NCI-H1930 (cell line): Measurements from ENCODE around the gene SH2D1A.
"Not testable (repeated sequence)": the region's sequence is repeated elsewhere in the genome, so short reads cannot be mapped to it uniquely, and the experiment has no call there.

Source experiments
- DNase-seq, 2 experiments: peaks; one replicate each; lab custom pipeline; 2025; lab: John Stamatoyannopoulos, UW

SH2D1A gene

DNA sequence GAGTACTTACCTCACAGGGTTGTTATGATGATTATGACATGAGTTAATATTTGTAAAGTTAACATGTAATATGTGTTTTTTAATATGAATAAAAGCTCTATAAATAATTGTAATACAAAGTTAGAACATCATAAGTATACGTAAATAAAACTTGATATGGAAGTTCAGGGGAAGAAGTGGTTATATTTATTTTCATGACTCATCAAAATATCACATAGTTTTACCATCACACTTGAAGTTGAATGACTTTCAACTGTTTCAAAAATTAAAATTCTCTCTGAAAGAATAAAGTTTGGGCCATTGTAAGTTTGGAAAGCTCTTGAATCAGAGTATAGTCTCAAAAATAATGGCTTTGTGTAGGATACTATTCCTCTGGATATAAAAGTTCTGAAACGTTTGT is 8.3 kb downstream of the SH2D1A start:
- DNase-seq: no peak

DNA sequence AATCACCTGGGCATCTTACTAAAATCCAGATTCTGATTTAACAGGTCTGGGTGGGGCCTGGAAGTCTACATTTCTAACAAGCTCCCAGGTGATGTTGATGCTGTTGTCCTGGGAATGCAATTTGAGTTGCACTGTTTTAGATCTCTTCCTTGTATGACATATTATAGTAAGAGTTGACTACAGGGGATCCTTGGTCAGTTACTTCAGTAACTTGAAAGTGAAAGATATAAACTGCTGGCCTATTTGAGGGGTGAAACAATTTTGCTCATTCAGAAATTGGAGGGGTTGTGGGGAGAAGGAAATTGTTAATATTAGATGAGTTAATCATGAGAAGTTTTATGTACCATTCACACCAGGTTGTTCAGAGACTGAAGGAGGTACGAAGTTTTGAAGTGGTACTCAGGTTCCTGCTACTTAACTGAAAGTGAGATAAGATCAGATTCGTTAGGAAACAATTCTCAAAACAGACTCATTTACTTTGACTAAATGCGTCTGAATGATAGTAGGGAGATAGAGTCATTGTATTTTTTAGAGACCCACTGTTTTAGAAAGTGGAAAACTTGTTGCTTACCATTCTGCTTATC is 12.5 kb downstream of the SH2D1A start:
- no peak for DNase-seq

DNA sequence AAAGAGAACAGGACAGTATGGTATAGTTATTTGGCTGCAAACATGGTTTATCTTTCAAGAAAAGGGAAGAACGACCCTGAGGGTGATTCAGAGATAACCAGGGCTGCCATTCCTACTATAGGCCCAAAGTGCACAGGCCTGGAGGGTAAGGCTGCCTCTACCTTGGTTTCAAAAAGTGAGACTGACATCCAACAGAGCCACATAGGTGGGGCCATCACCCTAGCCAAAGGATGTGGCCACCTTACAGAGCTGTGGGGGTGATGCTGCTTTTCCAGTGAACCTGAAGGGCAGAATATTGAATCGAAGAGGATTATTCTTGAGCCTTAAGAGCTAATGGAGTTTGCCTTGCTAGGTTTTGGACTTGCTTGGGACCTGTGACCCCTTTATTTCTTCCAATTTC is 15.7 kb downstream of the SH2D1A start:
- DNase-seq: no peak

DNA sequence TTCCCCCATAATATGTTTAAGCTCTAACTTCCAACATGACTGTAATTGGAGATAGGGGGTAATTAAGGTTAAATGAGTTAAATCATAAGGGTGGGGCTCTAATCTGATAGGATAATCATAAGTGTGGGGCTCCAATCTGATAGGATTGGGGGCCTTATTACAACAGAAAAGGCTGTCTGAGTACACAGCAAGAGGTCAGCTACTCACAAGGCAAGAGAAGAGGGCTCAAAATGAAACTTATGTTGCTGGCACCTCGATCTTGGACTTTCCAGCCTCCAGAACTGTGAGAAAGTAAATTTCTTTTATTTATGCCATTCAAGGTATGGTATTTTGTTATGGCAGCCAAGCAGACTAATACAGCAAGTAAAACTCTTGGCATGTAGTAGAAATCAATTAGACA is 16.4 kb downstream of the SH2D1A start:
- no peak for DNase-seq

DNA sequence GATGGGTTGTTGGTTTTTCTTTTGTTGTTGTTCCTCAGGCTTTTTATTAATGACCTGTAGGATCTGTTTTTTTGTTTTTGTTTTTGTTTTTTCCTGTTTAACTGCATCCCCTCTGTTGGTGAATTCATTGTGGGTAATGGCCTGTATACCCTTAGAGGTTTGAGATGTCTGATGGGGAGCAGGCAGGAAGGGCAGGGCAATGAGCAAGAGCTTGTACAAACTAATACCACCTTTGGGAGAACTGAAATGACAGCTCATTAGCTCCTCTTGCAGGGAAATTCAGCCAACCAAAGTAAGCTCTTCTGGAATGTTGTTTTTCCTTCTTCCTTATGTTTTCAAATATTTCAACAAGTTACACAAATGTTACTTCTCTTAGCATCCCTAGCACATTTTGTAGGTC is 23.4 kb downstream of the SH2D1A start:
- no peak for DNase-seq

DNA sequence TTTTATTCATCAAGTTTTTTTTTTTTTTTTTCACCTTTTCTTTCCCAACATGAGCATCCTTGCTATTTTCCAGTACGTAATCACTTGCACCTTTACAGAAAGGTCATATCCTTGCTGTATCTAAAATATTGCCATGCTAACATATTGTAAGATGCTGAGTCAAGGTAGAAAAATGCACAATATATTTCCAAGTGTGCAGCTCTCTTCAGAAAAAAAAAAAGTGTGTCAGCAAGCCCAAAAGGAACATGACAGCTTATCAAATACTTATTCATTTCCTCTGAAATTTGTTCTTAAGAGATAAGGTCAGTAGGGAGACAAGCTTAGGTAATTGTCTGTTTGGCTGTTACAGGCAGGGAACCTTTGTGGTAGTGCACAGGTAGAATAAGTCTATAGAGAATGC is 27.0 kb downstream of the SH2D1A start:
- no peak for DNase-seq

DNA sequence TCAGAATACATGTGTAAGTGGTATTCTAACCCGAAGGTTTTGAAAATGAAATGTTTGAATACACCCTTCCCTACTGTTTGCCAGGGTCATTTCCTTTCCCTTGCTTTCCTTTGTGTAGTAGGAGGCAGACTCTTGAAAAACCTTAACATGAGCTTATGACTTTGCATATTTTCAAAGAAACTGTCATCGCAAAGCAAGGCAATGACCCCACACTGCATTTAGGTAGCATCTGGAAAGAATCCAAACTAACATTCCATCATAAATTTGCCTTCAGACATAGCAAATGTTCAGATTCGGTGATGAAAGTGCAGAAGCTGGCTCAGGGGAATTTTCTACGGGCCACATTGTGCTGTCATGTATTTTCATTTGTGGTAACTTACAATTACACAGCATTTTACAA is 32.3 kb downstream of the SH2D1A start:
- no peak for DNase-seq

DNA sequence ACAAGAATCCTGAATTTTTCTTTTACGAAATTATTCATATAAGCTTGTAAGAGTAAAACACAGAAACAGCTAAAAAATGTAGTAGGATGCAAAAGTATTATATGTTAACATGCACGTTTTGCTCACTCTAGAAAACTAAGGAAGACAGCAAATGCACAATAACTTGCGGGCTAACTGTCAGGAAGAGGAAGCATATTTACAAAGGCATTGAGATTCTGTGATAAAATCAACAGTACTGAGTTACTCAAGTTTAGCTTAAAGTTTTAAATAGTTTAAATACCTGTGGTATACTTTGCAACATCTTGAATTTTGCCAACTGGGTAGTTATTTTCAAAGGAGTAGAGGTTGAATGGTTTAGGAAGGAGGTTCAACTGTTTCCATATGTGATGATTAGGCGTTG is 37.0 kb downstream of the SH2D1A start:
- DNase-seq: no peak

DNA sequence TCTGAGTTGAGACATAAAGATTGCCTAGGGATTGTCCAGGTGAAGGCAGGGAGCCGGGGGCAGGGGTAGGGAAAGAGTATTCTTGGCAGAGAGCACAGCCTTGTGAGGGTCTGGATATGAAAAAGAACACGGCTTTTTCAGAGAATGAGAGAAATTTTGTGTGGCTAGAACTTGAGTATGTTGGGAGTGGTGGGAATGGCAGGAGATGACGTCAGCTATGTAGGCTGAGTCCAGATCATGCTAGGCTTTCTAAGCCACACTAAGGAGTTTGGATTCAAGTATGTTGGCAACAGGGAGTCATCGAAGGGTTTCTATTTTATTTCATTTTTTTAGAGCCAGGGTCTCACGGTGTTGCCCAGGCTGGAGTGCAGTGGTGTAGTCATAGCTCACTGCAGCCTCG is 40.0 kb downstream of the SH2D1A start:
- DNase-seq: no peak

DNA sequence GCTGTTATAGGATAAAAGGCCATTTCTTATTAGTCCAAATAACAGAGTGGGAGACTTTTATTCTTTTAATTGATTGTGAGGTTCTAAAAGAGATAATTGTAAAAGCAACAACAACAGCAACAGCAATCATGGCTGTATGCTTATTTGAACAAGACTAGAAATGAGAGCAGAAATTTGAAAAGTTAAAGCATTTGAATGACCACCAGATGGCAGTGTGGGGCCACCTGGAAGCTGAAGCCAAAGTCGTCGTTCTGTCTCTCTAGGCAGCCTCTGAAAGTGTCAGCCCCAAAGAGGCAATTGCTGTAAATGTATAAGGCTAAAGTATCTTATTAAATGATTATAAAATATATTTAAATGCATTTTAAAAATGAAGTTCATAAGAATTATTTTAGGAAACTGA is 42.2 kb downstream of the SH2D1A start:
- DNase-seq: peak; percentile 9 to 45

DNA sequence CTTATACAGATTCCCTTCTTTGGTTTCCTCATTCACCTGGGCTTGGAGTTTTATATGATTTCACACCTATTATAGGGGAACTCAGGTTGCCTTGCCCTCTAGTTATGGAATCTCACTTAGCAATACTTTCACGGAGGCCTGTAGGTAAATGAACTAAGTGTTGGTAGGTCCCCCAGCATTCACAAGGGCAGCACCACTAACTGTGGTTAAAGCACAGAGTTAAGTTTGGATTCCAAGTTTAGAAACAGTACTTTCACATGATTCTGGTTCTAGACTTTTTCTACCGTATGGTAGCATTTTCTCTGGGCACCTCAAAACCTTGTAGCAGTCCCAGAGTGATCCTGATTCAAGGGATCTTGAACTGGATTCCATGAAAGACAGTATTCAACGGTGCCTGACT is 46.4 kb downstream of the SH2D1A start:
- DNase-seq: no peak

DNA sequence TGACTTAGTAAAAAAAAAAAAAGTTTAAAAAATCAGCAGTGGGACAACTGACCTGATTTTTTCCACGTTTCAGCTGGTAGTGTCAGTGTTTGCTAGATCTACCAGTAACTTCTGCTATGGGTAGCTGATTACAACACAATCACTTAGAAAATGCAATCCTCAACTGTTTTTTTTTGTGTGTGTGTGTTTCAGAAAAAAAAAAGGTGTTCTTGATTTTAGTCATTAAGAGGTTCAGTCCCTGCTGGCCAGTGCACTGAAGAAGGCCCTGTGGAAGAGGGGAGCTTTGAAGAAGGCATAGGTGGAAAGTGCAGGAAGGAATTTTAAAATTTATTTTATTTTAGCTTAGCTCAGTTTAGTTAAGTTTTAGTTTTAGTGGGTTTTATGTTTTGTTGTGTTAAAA is 46.9 kb downstream of the SH2D1A start:
- DNase-seq: no peak

DNA sequence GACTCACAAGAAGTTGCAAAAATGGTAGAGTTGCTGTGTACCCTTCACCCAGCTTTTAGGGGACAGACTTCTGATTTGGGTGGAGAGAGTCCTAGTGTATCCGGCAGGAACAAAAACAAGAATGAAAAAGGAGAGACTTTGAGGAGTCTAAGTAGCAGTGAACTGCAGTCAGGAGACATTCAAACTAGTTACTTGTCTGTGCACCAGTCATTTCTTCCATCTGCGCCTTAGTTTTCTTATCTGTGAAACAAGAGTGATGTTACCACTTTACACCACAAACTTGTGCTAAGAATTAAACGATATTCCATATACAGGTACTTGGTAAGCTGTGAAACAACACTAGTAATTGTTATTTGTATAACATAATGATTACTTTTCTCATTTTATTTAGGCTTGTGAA is 47.3 kb downstream of the SH2D1A start:
- DNase-seq: no peak

DNA sequence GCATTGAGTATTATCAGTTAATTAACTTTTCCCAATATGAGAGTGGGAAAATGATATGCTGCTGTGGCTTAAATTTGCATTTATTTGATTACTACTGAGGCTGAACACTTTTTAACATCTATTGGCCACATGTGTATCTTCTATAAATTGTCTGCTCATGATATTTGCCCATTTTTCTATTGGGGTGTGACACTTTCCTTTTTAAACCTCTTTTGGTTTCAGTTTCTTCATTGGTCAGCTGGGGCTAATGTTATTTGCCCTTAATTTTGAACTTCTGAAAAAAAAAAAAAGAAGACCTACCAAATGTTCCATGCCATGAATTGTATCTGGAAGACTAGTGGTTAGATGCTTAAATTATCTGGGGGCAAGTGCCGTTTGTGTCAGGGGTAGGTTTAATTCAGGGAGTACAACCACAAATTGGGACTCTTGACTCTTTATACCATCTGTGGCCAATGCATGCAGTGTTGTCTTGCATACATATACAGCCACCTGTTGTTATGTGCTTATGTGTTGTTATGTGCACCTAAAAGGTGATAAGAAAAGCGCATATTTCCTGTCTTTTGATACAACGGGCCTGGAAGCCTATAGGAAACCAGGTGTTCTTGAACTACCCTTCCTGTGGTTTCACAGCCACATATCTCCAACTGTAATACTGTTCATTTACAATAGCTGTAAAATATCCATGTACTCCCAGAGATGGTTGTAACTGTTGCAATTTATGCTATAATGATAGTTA is 49.0 kb downstream of the SH2D1A start:
- DNase-seq: no peak

DNA sequence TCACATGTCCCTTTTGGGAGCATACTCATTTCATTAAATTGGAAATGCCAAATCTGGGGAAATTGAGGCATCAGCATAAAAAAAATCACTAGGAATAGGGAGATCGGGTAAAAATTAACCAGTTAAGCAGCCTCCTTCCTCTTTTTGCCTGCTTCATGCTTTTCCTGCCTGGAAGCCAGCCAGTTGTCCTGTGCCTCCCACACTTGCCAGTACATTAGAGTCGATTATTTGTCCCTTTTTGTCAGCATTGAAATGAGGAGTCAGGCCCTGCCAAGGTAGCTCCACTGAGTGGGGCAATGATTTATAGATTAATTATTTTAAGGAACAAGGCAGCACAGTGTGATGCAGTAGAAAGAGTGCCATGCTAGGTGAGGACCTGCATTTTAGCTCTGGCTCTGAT is 55.3 kb downstream of the SH2D1A start:
- DNase-seq: no peak

DNA sequence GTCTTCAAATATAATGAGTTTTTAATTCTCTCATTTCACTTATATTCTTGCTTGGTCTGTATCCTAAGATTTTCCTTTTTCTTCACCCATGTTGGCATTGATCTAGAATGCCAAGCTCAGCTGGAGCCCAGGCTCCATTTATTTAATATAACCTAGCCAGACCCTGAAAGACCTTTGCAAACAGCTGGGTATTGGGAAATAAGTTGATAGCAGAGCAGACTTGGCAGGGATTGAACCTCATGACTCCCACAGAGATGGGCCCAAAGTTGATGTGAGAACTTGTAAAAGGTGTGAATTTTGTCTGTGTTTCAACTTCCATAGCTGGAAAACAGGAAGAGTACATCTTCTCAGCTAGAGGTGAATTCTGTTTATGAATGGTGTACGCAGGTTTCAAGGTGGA is 59.5 kb downstream of the SH2D1A start:
- no peak for DNase-seq

DNA sequence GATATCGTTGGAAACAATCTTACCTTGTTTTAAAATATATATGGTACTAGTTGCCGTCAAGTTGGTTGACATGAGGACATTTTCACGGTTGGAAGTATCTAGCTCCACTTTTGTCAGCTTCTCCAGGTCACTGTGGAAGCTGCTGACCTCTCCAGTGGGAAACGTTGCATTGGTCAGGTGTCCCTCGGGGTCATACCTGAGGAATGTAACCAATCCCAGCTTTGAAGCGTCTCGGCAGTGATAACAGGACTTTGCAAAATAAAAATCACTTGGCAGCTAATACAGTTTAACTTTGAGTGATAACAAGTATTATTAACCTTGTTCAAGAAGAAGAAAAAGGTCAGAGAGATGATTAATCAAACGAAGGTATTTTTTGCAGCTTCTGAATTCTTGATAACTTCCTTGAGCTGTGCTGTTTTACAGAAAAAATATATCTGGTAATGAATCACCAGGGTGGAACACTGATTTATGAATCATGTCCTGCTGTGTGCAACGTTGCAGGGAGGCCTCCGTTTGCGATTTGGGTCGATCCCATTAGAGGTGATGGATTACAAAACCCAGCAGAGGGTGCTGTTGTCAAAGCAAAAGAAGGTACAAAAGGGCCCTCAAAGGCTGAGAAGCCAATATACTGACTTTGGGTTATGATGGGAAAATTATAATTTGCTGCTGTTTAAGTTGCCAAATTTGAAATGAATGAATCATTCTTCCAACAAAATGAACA is 60.1 kb downstream of the SH2D1A start:
- DNase-seq: peak; percentile 45 to 53

DNA sequence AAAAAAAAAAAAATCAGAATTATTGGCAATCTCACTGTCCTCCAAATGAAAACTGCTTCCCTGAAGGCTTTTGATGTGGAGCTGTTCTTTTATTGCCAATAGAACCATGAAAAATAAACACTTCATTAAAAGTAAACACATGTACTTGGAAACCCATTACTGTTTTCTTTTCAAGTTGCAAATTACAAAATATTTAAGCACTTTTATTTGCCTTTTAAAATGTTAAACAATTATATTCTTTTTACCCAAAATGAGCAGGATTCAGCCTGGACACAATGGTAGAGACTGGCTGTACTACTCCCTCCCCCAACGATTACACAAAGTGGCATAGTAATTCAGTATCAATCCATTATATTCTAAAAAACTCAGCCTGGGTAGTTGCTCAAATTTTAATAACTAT is 60.9 kb downstream of the SH2D1A start:
- no peak for DNase-seq

DNA sequence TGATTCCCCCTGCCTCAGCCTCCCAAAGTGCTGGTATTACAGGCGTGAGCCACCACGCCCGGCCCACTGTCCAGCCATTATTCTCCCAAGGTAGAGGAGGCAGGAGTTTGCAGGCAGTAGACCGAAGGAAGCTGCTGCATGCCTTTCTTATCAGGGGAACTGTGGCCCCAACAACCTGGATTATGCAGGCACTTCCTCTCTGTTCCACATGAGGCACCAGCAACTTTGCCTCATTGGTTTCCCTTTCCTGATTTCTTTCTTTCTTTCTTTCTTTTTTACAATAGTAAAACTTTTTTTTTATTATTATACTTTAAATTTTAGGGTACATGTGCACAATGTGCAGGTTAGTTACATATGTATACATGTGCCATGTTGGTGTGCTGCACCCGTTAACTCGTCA is 62.0 kb downstream of the SH2D1A start:
- not testable (repeated sequence) for DNase-seq

DNA sequence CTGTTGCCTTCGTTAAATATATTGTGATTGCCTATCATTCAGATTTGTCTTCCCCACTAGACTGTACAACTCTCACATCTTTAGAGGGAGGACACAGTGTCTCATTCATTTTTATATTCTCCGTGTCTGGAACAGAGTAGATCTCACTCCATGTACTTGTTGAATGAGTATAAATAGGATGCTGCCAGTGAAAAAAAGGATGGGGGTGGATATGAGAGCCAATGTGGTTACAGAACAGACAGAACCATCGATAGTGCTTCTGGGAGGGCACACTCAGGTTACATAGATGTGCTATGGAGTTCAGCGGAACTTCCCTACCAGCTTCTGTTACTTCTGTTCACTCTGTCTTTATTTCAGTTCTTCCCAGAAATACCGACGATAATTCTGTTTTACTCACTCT is 66.9 kb downstream of the SH2D1A start:
- no peak for DNase-seq

DNA sequence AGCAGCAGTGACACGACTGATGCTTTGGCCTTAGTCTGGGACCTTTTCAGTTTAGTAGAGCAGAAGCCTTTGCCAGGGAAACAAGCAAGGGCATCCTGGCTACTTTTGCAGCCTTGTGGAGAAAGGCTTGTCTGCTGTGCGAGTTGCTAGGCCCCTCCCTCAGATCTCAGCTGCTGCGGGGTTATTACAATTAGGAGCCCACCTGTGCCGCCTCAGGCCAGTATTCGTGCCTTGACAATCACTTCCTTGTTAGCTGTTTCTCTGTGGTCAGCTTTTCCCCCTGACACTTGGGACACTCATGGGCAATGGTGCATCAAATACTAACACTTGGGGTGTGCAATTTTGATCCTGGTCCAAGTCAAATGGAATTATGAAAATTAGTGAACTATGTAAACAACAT is 67.9 kb downstream of the SH2D1A start:
- DNase-seq: no peak

DNA sequence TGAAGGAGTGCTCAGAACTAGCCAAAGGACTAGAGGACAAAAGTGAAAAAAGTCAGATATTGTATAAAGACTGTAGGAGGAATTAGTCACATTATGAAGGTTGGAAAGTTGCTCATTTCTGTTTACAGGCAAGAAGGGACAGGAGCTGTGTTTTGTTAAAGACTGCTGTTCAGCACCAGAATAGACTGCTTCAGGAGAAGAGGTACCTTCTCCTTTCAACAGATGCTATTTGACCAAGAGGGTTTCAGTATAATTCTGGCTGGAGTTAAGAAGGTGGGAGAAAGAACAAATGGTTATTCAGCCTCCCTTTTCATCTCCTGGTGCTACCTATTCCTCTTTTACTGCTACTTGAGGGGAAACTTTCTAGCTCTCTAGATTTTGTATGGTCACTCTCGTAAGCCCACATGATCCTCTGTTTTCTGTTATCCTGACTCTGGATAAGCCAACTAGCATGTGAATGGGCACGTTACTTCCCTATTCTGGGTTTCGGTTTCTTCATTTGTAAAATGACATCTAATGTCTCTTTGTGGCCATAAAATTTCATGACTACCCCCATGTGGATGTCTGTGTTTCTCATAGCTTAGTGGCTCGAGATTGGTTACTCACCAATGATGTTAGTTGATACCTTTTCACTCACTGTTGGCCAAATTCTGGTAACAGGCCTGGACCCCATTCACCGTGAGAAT is 68.9 kb downstream of the SH2D1A start:
- DNase-seq: no peak
